Loucy (cell line): Measurements from ENCODE around the gene ASIC4.
A peak's percentile ranks its signal among the peaks of the same experiment; 100 is the strongest.

Experiments used
- H2AFZ ChIP-seq: fragments of 200-600 bp; sonication (generic); 2 replicates; pipeline ENCODE4 v1.6.0; 2016; ENCODE audit warnings: antibody characterized with exemption, mild to moderate bottlenecking, low read length, moderate library complexity
- H3F3A ChIP-seq: fragments of 200-600 bp; 2 replicates; pipeline ENCODE4 v1.6.0; 2016; ENCODE audit warnings: antibody characterized with exemption, low read depth, mild to moderate bottlenecking
- H3K27me3 ChIP-seq: fragments of 200-600 bp; sonication (generic); 2 replicates; pipeline ENCODE4 v1.6.1; 2014; ENCODE audit warnings: low read length, mild to moderate bottlenecking; ENCODE audit not compliant: insufficient read depth, poor library complexity, severe bottlenecking
- H3K36me3 ChIP-seq: fragments of 200-600 bp; sonication (generic); 2 replicates; pipeline ENCODE4 v1.6.1; 2016; ENCODE audit warnings: low read length; ENCODE audit not compliant: insufficient read depth
- H3K4me1 ChIP-seq: fragments of 200-600 bp; sonication (generic); 2 replicates; pipeline ENCODE4 v1.5.1; 2014; ENCODE audit warnings: low read length, mild to moderate bottlenecking; ENCODE audit not compliant: insufficient read depth, poor library complexity, severe bottlenecking
- H3K4me2 ChIP-seq: fragments of 200-600 bp; sonication (generic); 2 replicates; pipeline ENCODE4 v1.6.0; 2014; ENCODE audit warnings: antibody characterized with exemption, low read length, low read depth, mild to moderate bottlenecking; ENCODE audit not compliant: poor library complexity, severe bottlenecking
- H3K4me3 ChIP-seq: fragments of 200-600 bp; sonication (generic); 2 replicates; pipeline ENCODE4 v1.5.1; 2014; ENCODE audit warnings: low read length, mild to moderate bottlenecking, mixed read lengths; ENCODE audit not compliant: poor library complexity, severe bottlenecking
- H3K79me2 ChIP-seq: fragments of 200-600 bp; sonication (generic); 2 replicates; pipeline ENCODE4 v1.6.1; 2014; ENCODE audit warnings: low read length; ENCODE audit not compliant: insufficient read depth
- H3K9ac ChIP-seq: fragments of 200-600 bp; sonication (generic); 2 replicates; pipeline ENCODE4 v1.6.0; 2014; ENCODE audit warnings: mild to moderate bottlenecking, low read depth, low read length, moderate library complexity; ENCODE audit not compliant: poor library complexity, severe bottlenecking
- H3K9me2 ChIP-seq: fragments of 200-600 bp; sonication (generic); replicated peaks from 2 replicates; pipeline ENCODE4 v1.6.1; 2016; ENCODE audit warnings: low read depth, low read length, mixed read lengths
- H3K9me3 ChIP-seq: fragments of 200-600 bp; sonication (generic); 2 replicates; pipeline ENCODE4 v1.6.1; 2014; ENCODE audit warnings: mild to moderate bottlenecking, antibody characterized with exemption, low read length, low read depth; ENCODE audit not compliant: insufficient read depth
- H4K20me1 ChIP-seq: fragments of 200-600 bp; sonication (generic); 2 replicates; pipeline ENCODE4 v1.6.0; 2014; ENCODE audit warnings: antibody characterized with exemption, low read length, mild to moderate bottlenecking; ENCODE audit not compliant: insufficient read depth, poor library complexity, severe bottlenecking
- EZH2phosphoT487 ChIP-seq: fragments of 200-600 bp; IDR thresholded peaks from 2 replicates; pipeline ENCODE4 v1.6.1; 2018; ENCODE audit warnings: antibody characterized with exemption, mild to moderate bottlenecking, moderate library complexity, borderline replicate concordance
- TF ChIP-seq, protein P1 (sequence below): fragments of 200-600 bp; sonication (generic); conservative IDR thresholded peaks from 2 replicates; pipeline ENCODE4 v1.5.1; 2014; ENCODE audit warnings: mild to moderate bottlenecking, antibody characterized with exemption, low read length

The ASIC4 gene

DNA sequence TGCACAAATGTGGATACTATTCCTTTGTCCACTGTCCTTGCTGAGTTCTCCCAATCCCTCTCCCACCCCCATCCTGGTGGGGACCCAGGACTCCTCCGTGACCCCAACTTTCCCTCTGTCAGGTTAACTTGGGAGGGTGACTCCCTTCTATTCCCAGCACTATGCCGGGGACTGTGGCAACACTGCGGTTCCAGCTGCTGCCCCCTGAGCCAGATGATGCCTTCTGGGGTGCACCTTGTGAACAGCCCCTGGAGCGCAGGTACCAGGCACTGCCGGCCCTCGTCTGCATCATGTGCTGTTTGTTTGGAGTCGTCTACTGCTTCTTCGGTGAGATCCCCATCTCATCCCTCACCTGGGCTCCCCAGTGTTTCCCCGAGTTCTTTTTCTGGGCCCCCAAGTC is 30.3 kb downstream of the ASIC4 start:
- H3F3A ChIP-seq: no peaks in the 10 kb centered on the region
- no peak overlapping the region for H2AFZ ChIP-seq
- H3K9ac ChIP-seq: no peak overlapping the region

DNA sequence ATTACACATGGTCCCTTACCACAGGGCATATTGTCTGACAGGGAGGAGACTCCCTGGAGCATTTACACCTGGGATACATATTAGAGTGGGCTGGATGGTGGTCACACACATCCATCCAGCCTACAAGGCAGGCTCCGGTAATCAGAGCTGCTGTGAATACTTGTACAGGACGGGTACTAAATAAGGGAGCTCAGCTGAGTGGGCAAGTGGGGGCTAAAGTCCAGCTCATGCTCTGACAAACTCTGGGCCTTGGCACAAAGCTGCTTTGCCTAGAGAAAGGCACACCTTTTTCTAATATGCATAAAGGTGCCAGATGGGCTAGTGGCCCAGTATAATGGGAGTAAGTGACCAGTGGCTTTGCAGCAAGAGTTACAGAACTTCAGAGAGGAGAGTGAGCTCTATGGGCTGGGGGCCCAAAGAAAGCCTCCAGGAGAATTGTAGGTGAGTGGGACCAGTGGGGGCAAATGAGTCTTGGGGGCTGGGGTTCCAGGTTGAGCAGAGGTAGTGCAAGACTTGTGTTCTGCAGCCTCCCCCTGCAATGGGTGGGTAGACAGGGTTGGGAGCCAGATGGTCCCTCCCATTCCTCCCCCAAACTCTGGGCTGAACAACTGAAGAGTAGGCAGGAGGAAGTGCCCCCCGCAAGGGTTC is 31.1 kb downstream of the ASIC4 start:
- TF ChIP-seq, protein P1, sequence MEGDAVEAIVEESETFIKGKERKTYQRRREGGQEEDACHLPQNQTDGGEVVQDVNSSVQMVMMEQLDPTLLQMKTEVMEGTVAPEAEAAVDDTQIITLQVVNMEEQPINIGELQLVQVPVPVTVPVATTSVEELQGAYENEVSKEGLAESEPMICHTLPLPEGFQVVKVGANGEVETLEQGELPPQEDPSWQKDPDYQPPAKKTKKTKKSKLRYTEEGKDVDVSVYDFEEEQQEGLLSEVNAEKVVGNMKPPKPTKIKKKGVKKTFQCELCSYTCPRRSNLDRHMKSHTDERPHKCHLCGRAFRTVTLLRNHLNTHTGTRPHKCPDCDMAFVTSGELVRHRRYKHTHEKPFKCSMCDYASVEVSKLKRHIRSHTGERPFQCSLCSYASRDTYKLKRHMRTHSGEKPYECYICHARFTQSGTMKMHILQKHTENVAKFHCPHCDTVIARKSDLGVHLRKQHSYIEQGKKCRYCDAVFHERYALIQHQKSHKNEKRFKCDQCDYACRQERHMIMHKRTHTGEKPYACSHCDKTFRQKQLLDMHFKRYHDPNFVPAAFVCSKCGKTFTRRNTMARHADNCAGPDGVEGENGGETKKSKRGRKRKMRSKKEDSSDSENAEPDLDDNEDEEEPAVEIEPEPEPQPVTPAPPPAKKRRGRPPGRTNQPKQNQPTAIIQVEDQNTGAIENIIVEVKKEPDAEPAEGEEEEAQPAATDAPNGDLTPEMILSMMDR: no peak
- TF ChIP-seq EZH2phosphoT487: no peak
- Histone ChIP-seq H3K9me2 (no peaks in the 10 kb centered on the region), H3K4me3 (no peak overlapping the region), H3K27me3 (no peaks in the 10 kb centered on the region), H3F3A (no peaks in the 10 kb centered on the region), H3K36me3 (no peaks in the 10 kb centered on the region), H3K9me3 (no peaks in the 10 kb centered on the region), H4K20me1 (peaks cover 7% of the 10 kb centered on the region), H3K4me1 (peaks cover 10% of the 10 kb centered on the region), H3K79me2 (no peaks in the 10 kb centered on the region), H3K9ac (no peak overlapping the region), H3K4me2 (no peak overlapping the region), H2AFZ (no peak overlapping the region)

More for the DNA sequence above, 30.3 kb downstream of the ASIC4 start:
- Histone ChIP-seq H3K9me3 (no peaks in the 10 kb centered on the region), H3K4me1 (peaks cover 10% of the 10 kb centered on the region), H4K20me1 (peaks cover 7% of the 10 kb centered on the region), H3K36me3 (no peaks in the 10 kb centered on the region), H3K4me2 (peak overlapping the region; percentile 85), H3K4me3 (peak overlapping the region; percentile 71), H3K79me2 (no peaks in the 10 kb centered on the region), H3K27me3 (no peaks in the 10 kb centered on the region), H3K9me2 (no peaks in the 10 kb centered on the region)
- TF ChIP-seq EZH2phosphoT487: no peak
- TF ChIP-seq, protein P1: no peak

DNA sequence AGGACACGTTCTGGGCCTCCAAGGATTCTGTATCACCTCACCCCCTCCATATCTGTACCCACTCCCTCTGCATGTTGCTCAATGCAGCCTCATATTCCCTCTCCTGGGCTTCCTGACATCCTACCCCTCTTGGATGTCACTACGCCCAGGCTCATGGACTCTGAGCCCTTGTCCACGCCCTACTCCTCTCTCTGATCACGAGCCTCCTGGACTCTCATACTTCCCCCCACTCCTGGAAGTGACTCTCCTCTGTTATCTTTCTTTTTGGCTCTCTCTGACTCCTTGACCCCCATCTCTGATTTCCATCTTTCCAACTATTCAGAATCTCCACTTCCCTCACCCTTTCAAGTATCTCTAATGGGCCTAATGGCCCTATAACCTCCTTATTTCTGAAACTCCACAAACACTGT is 31.7 kb downstream of the ASIC4 start:
- no peaks in the 10 kb centered on the region for H3F3A ChIP-seq
- no peak overlapping the region for H3K9ac ChIP-seq
- H3K79me2 ChIP-seq: no peaks in the 10 kb centered on the region
- no peak overlapping the region for H3K4me3 ChIP-seq
- no peaks in the 10 kb centered on the region for H3K9me3 ChIP-seq
- H3K9me2 ChIP-seq: no peaks in the 10 kb centered on the region
- H3K4me2 ChIP-seq: no peak overlapping the region
- TF ChIP-seq, protein P1: no peak
- TF ChIP-seq EZH2phosphoT487: no peak
- H3K27me3 ChIP-seq: no peaks in the 10 kb centered on the region
- peaks cover 10% of the 10 kb centered on the region for H3K4me1 ChIP-seq
- H4K20me1 ChIP-seq: peaks cover 7% of the 10 kb centered on the region
- H3K36me3 ChIP-seq: no peaks in the 10 kb centered on the region
- no peak overlapping the region for H2AFZ ChIP-seq
